ENCODE results near the gene OSBPL5. TPM values are rescaled to one million over a fixed set of nuclear protein-coding genes. Genes with fewer than 3 reads are reported as not detected.

The OSBPL5 gene
- total RNA-seq, 1 experiment from 2014 or later, result 16.1 TPM

- no peak overlapping the region for H2AFZ ChIP-seq (ENCODE audit: low read length)
- H3K27me3 Mint-ChIP-seq (ENCODE audit: low read depth), result peaks cover 48% of the 10 kb centered on the region
- H3K27ac ChIP-seq (ENCODE audit: insufficient read length, low read depth, low read length), result no peak overlapping the region
- no peak overlapping the region for H2BK15ac ChIP-seq (ENCODE audit: low read depth, low read length)
- no peak overlapping the region for H2BK120ac ChIP-seq (ENCODE audit: low read depth, low read length, poor library complexity, severe bottlenecking)
- no peak overlapping the region for H3K27ac Mint-ChIP-seq
- H3K79me2 ChIP-seq (ENCODE audit: insufficient read depth, low read length), result no peaks in the 10 kb centered on the region
- H3K4me2 ChIP-seq (ENCODE audit: insufficient read depth, insufficient read length, low read length), result no peak overlapping the region
- H3K14ac ChIP-seq (ENCODE audit: insufficient read depth, low read length), result no peak overlapping the region
- no peak overlapping the region for H3K4ac ChIP-seq (ENCODE audit: low read depth, low read length)
- TF ChIP-seq, protein P1, sequence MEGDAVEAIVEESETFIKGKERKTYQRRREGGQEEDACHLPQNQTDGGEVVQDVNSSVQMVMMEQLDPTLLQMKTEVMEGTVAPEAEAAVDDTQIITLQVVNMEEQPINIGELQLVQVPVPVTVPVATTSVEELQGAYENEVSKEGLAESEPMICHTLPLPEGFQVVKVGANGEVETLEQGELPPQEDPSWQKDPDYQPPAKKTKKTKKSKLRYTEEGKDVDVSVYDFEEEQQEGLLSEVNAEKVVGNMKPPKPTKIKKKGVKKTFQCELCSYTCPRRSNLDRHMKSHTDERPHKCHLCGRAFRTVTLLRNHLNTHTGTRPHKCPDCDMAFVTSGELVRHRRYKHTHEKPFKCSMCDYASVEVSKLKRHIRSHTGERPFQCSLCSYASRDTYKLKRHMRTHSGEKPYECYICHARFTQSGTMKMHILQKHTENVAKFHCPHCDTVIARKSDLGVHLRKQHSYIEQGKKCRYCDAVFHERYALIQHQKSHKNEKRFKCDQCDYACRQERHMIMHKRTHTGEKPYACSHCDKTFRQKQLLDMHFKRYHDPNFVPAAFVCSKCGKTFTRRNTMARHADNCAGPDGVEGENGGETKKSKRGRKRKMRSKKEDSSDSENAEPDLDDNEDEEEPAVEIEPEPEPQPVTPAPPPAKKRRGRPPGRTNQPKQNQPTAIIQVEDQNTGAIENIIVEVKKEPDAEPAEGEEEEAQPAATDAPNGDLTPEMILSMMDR (conservative IDR thresholded peaks at IDR 0.05), result no peak
- H4K20me1 ChIP-seq (ENCODE audit: control insufficient read depth, insufficient read depth, insufficient read length), result peaks cover 2% of the 10 kb centered on the region
- no peak overlapping the region for H3K4me3 Mint-ChIP-seq
- H3K27me3 ChIP-seq (ENCODE audit: insufficient read depth, low read length), result peaks cover 7% of the 10 kb centered on the region; the same call in 1 of the 2 replicates
- no peak overlapping the region for H3T11ph ChIP-seq (ENCODE audit: low read length)
- peak overlapping the region; percentile 12 for H4K5ac ChIP-seq (ENCODE audit: insufficient read length, low read depth, low read length)
- H2AK5ac ChIP-seq (ENCODE audit: insufficient read length, low read length), result no peak overlapping the region
- peaks cover 0 to 4% of the 10 kb centered on the region in 2 experiments; a peak in 2 of 5 replicates for H3K9me3 Mint-ChIP-seq
- no peak for DNase-seq
- no peaks in the 10 kb centered on the region for H3K36me3 Mint-ChIP-seq (ENCODE audit: insufficient read depth in 1 of 3, low read depth in 3 of 3)
- H3K23me2 ChIP-seq (ENCODE audit: insufficient read length, low read depth, low read length, poor library complexity, severe bottlenecking), result peaks cover 9% of the 10 kb centered on the region
- H3K9ac ChIP-seq (ENCODE audit: extremely low read depth, insufficient read length, low read length), result no peak overlapping the region
- H3K9me3 ChIP-seq (ENCODE audit: control insufficient read depth, low read depth, low read length), result no peaks in the 10 kb centered on the region
- no CpG with 5 or more reads among the region's 1 CpG for WGBS (ENCODE audit: extremely low coverage, insufficient read length, low lambda C conversion rate)
- no peak overlapping the region for H2BK5ac ChIP-seq (ENCODE audit: insufficient read length, low read length)
- H2BK12ac ChIP-seq (ENCODE audit: insufficient read length, low read depth, low read length), result no peak overlapping the region
- H3K4me1 ChIP-seq (ENCODE audit: insufficient read depth, low read length), result no peaks in the 10 kb centered on the region
- H3K18ac ChIP-seq (ENCODE audit: insufficient read length, low read depth, low read length), result no peak overlapping the region
- H2BK20ac ChIP-seq (ENCODE audit: low read depth, low read length, poor library complexity, severe bottlenecking), result no peak overlapping the region
- H3K56ac ChIP-seq (ENCODE audit: insufficient read length, low read depth, low read length), result no peak overlapping the region
- no peak overlapping the region for H4K91ac ChIP-seq (ENCODE audit: insufficient read length, low read depth, low read length)
- H4K8ac ChIP-seq (replicated peaks; ENCODE audit: insufficient read length, low read depth, low read length), result no peak overlapping the region
- no peaks in the 10 kb centered on the region for H3K79me1 ChIP-seq (ENCODE audit: insufficient read depth, low read depth, low read length, poor library complexity, severe bottlenecking)
- H3K4me1 Mint-ChIP-seq, result peaks cover 8 to 9% of the 10 kb centered on the region in 2 experiments
- H3K23ac ChIP-seq (ENCODE audit: insufficient read length, low read depth, low read length), result no peak overlapping the region
Measured at GRCh38 chr11:3206922-3207204, 41.8 kb upstream of the OSBPL5 start.
